Stimulated activated effector memory CD8-positive, alpha-beta T cell treated with anti-CD3 and anti-CD28 coated beads, Interleukin-12 subunit alpha, Interleukin-12 subunit beta, amount 100 ng/mL, for 72 hours (primary cell): ENCODE results near the gene TRIP11.

Experiments used
- ATAC-seq: fragments of 150-1000 bp; cut with Tn5 transposase; 2 replicates; pipeline ENCODE4 v1.10.0; 2021
- DNase-seq, 2 donors: peaks; one replicate each; pipeline ENCODE4 v3.0.0; 2021 to 2022; ENCODE audit warnings: low spot score in 2 of 2
- H3K27ac Mint-ChIP-seq: one replicate; pipeline ENCODE4 v1.8.0; 2022; ENCODE audit warnings: mild to moderate bottlenecking, mixed read lengths
- H3K36me3 Mint-ChIP-seq: one replicate; pipeline ENCODE4 v1.8.0; 2022; ENCODE audit warnings: mild to moderate bottlenecking, mixed read lengths
- H3K4me1 Mint-ChIP-seq: one replicate; pipeline ENCODE4 v1.8.0; 2022; ENCODE audit warnings: mixed read lengths
- H3K4me3 Mint-ChIP-seq: one replicate; pipeline ENCODE4 v1.8.0; 2022; ENCODE audit warnings: mild to moderate bottlenecking, mixed read lengths
- H3K9me3 Mint-ChIP-seq: one replicate; pipeline ENCODE4 v1.8.0; 2022; ENCODE audit warnings: mixed read lengths

TRIP11 gene

DNA sequence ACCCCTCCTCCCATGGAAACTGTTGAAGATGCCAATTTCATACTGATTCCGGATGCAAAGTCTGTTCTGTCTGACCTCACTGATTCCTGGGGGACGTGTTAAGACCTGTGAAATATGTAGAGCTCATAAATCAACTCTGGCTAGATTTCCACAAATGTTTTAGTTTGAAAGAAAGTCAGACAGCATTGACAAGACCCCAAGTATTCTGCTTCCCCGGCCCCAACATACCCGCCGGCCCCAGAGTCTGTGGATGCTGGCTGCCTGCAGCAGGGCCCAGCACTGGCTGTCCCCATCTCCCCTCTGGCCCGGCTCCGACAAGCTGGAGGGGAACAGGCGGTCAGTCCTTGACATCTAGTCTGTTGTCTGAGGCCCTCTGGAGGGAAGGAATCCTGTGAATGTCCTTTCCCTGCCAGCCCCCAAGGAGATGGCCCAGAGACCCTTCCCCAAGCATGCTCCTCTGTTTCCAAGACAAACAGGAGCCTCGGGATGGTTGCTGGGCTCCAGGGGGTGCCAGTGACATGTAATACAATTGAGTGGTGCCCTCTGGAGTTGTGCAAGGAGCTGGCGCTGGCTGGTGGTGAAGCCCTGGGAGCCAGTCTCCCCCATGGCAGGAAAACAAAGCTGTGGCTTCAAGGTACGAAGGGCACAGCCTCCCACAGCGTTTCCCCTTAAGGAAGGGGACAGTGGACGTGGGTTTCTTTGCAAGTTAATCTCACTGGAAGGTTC is 114.7 kb downstream of the TRIP11 start:
- ATAC-seq (no peak), DNase-seq (no peak)
- H3K9me3 Mint-ChIP-seq: no peaks in the 10 kb centered on the region
- H3K27ac Mint-ChIP-seq: no peak overlapping the region
- no peak overlapping the region for H3K4me3 Mint-ChIP-seq
- H3K4me1 Mint-ChIP-seq: no peaks in the 10 kb centered on the region
- no peaks in the 10 kb centered on the region for H3K36me3 Mint-ChIP-seq

DNA sequence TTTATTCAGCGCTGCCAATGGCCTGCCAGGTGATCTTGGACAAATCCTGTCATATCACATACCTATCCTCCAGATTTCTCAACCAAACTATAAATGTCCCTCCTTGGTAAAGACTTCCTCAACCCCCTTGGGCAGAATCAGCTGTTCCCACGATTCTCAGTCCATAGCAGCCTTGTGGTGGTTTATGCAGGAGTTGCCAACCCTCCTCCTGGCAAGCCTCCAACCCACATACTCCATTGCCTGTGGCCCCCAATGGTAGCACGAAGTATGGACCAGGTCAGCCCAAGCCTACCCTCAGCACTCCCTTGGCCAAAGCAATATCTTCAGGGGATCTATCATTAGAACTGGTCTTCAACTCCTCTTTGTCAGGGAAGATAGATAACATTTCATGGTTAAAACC is 119.3 kb downstream of the TRIP11 start:
- H3K4me1 Mint-ChIP-seq: peaks cover 10% of the 10 kb centered on the region
- H3K27ac Mint-ChIP-seq: no peak overlapping the region
- DNase-seq (no peak), ATAC-seq (no peak)
- H3K36me3 Mint-ChIP-seq: no peaks in the 10 kb centered on the region
- no peaks in the 10 kb centered on the region for H3K9me3 Mint-ChIP-seq
- H3K4me3 Mint-ChIP-seq: no peak overlapping the region

GRCh38 chr14:91919814-91920213 is 120.0 kb downstream of the TRIP11 start:
- ATAC-seq (no peak), DNase-seq (no peak)
- H3K4me1 Mint-ChIP-seq: peaks cover 10% of the 10 kb centered on the region
- H3K4me3 Mint-ChIP-seq: no peak overlapping the region
- H3K9me3 Mint-ChIP-seq: no peaks in the 10 kb centered on the region
- no peak overlapping the region for H3K27ac Mint-ChIP-seq
- H3K36me3 Mint-ChIP-seq: no peaks in the 10 kb centered on the region

GRCh38 chr14:91918186-91918883 is 121.5 kb downstream of the TRIP11 start:
- no peak overlapping the region for H3K4me3 Mint-ChIP-seq
- no peaks in the 10 kb centered on the region for H3K36me3 Mint-ChIP-seq
- H3K9me3 Mint-ChIP-seq: no peaks in the 10 kb centered on the region
- H3K27ac Mint-ChIP-seq: no peak overlapping the region
- H3K4me1 Mint-ChIP-seq: peaks cover 10% of the 10 kb centered on the region
- ATAC-seq: no peak
- DNase-seq: no peak
